Frontal cortex (tissue), 4 donors: ENCODE results near the gene ZNF512B. TPM values are rescaled to one million over a fixed set of nuclear protein-coding genes. Genes with fewer than 3 reads are reported as not detected.
"Not testable (repeated sequence)": the region's sequence is repeated elsewhere in the genome, so short reads cannot be mapped to it uniquely, and the experiment has no call there.

ENCODE experiments used
- DNase-seq, 2 donors: peaks; one replicate each; pipeline ENCODE4 v3.0.0; 2012; ENCODE audit warnings: low spot score in 2 of 2
- FAIRE-seq: peaks from 2 replicates; lab custom pipeline; 2012; peaks lifted over from hg19 to GRCh38; lab: Jason Lieb, UNC
- total RNA-seq: library from RNA; depleted of rRNA; stranded (reverse); fragments of >200 nt; gene quantifications from one replicate; pipeline ENCODE4 v1.2.3, GENCODE V29; 2014
- donor health status: control.
- donor health status: control.
- donor health status: control.

Gene ZNF512B
- total RNA-seq, 1 donor from 2014 or later = 15.9 TPM

GRCh38 chr20:63964412-63964811, 5.3 kb downstream of the ZNF512B start:
- FAIRE-seq = no peak
- DNase-seq = no peak

DNA sequence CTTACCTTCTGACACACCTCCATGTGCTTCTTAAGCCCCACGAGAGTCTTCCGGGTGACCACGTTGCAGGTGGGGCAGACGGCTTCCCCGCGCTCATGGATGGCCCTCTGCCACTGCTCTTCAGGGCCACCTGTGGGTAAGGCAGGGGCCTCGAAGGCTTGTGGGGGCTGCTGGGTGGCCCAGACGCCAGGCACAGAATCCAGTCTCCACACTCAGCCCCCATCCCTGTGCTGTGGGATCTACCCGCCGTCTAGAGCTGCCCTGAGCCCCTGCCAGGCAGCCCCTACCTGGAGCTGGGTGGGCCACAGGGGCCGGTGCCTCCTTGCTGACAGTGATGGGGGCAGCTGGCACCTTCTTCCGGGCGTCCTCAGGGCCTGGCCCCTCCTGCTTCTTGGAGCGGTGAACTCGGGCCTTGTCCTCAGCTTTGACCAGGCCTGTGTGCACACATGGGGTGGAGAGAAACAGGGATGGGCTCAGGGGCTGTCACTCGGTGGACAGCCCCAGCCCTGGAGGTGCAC, 5.9 kb downstream of the ZNF512B start:
- FAIRE-seq (no peak), DNase-seq (no peak)

GRCh38 chr20:63963348-63963741, 6.4 kb downstream of the ZNF512B start:
- FAIRE-seq (no peak), DNase-seq (no peak)

DNA sequence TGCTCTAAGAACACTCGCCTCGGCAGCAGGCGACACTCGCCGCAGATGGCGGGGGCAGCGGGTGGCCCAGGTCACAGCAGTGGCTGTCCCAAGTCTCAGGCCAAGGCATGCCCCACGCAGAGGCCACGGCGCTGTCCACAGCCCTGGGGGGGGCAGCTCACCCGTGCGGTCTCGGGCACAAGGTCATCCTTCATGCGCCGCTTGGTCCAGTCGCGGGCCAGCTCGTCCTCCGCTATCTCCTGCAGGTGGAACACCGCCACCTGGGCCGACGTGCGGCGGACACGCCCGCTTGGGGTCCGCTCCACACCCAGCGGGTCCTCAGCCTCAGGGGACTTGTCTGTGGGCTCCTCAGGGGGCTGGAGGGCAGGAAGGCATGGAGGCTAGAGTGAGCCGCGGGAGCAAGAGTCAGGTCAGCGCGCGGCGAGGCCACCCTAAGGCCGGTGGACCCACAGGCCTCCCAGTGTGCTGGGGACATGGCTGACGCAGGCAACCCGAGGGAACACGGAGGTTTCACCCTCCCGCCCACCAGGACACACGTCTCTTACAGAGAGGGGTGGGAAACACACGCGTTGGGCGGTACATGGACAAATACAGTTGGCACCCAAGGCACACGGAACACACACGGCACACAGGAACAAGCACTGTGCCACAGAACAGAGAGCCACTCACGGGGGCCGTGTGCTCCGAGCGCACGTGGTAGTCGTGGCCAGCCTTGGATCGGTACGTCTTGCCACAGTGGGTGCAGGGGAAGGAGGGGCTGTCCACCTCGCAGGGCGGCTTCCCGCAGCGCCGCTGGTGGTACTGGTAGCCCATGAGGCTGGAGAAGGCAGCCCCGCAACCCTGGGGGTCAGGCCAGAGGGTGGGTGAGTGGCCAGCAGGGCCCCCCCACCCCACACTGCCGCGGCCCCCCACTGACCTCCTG, 7.0 kb downstream of the ZNF512B start:
- FAIRE-seq (no peak), DNase-seq (no peak)

GRCh38 chr20:63961664-63962425, 7.9 kb downstream of the ZNF512B start:
- no peak for FAIRE-seq
- no peak for DNase-seq

GRCh38 chr20:63960654-63961621, 8.8 kb downstream of the ZNF512B start:
- not testable (repeated sequence) for FAIRE-seq, DNase-seq

- FAIRE-seq = no peak
- DNase-seq = no peak
These were observed 10.0 kb downstream of the ZNF512B start for GRCh38 chr20:63959699-63960075.

- DNase-seq = no peak
- no peak for FAIRE-seq
These were observed 10.6 kb downstream of the ZNF512B start for GRCh38 chr20:63958964-63959698.

DNA sequence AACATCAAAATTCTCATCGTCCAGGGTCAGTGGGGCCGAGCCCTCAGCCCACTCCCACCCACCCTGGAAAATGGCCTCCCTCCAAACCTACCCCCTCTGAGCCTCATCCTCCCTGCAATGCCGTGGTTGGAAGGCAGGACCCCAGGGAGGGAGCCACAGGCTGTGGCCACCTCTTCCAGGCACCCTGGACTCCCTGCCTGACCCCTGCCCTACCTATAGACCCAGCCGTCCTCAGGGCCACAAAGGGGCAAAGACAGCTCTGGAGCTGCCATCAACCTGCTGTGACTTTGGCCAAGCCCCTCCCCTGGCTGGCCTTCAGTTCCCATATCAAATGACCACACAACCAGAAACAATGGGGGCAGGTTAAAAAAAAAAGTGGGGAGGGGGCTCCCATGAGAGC, 11.3 kb downstream of the ZNF512B start:
- FAIRE-seq (no peak), DNase-seq (no peak)

GRCh38 chr20:63957690-63958441, 11.9 kb downstream of the ZNF512B start:
- FAIRE-seq = no peak
- DNase-seq = no peak

GRCh38 chr20:63957004-63957689, 12.6 kb downstream of the ZNF512B start:
- DNase-seq (peak; percentile 72 to 73), FAIRE-seq (no peak)

DNA sequence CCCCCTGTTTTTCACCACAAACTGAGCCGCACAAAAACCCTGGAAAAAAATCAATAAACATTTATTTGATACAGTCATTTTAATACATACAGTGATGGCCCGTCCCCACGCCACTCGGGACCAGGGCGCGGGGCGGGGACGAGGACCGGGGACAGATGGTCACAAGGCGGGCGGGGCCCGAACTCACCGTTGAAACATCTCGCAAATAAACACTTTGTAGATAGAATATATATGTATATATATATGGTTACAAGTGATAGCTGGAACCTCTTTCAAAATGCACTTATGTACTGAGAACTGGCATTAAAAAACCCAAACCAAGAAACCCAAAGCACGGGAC, 13.1 kb downstream of the ZNF512B start:
- DNase-seq = no peak
- no peak for FAIRE-seq

DNA sequence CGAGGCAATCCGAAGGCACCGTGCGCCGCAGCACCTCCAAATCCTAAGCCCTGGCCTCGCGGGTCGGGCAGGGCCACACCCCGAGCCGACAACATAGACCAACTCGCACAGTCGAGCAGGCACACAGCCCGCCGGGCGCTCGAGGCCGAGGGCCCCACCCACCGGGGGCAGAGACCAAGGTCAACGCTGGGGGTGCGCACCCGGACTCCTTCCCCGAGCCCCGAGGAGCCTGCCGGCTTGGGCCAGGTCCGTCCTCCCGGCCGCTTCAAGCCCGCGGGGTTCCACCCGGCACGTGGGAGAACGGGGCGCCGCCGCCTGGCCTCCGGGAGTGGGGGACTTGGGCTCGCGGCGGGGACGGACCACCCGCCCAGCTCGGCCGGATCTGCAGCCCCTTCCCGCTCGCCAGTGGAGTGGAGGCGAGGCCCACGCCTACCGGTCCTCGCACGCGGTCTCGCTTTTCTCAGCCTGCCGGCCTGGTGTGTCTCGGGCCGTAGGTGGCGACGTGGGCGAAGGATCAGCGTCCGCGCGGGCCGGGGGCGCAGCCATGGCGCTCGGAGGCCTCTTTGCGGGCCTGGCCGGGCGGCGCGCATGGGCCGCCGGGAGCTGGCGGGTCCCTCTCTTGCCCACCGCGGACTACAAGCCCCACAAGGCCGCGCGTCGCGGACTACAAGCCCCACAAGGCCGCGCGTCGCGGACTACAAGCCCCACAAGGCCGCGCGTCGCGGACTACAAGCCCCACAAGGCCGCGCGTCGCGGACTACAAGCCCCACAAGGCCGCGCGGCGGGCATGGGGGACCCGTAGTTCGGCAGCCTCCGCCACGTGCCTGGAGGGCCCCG, 13.7 kb downstream of the ZNF512B start, which contains the start of gene UCKL1:
Gene UCKL1 (minus strand): TSS at position 590 of the 837 bp plus-strand sequence. CDS start 44 bp downstream, at position 546.
- FAIRE-seq (peak; percentile 70), DNase-seq (peak; percentile 96 to 99)

DNA sequence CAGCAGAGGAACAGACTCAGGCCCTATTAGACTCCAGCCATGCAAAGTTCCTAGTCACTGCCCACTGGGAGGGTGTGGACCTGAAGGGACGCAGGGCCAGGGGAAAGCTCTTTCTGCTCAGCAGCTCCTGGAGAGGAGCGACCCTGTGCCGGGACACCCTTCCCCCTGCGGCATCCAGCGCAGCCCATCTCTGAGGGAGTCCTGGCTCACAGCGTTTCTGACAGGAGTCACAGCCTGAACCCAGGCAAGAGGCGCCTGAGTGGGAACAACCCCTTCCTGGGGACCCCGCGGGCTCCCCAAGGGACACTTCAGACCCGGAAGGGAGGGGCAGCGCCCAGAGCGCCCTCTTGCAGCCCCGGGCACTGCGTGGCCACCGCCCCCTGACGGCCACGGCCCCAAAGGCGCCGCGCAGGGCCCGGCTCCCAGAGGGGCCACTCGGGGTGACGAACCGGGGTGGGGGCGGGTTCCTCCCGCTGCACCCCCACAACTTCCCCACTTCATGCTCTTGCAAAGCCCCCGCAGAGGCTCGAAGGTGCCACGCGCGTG, 14.4 kb downstream of the ZNF512B start:
- DNase-seq (peak; percentile 76), FAIRE-seq (no peak)

- no peak for DNase-seq
- no peak for FAIRE-seq
These were observed 15.8 kb downstream of the ZNF512B start for GRCh38 chr20:63953764-63954429.

GRCh38 chr20:63952769-63953168, 17.0 kb downstream of the ZNF512B start:
- no peak for FAIRE-seq
- DNase-seq = no peak
